Activated CD8-positive, alpha-beta T cell treated with anti-CD3 and anti-CD28 coated beads for 36 hours (primary cell): ENCODE measurements around the gene SBF1. TPM values are rescaled to one million over a fixed set of nuclear protein-coding genes. Genes with fewer than 3 reads are reported as not detected.

Experiments
- ATAC-seq: fragments of 200-7000 bp; cut with Tn5 transposase; one replicate; pipeline ENCODE4 v1.10.0; 2021; ENCODE audit warnings: mild to moderate bottlenecking, moderate library complexity
- CTCF ChIA-PET: fragments of 350-600 bp; sonication (Branson Sonifier 250); formaldehyde crosslinking; loops from one replicate; lab custom pipeline; 2021; ENCODE audit warnings: antibody characterized with exemption; lab: Charles Lee
- POLR2A ChIA-PET: fragments of 350-600 bp; sonication (Branson Sonifier 250); formaldehyde crosslinking; loops from one replicate; lab custom pipeline; 2021; ENCODE audit warnings: antibody characterized with exemption; lab: Charles Lee
- DNase-seq: peaks from one replicate; pipeline ENCODE4 v3.0.0-alpha.2; 2020
- H3K27ac Mint-ChIP-seq: one replicate; pipeline ENCODE4 v1.8.0; 2021; ENCODE audit warnings: mild to moderate bottlenecking, mixed read lengths
- H3K27me3 Mint-ChIP-seq: one replicate; pipeline ENCODE4 v1.8.0; 2021; ENCODE audit warnings: mixed read lengths
- H3K36me3 Mint-ChIP-seq: one replicate; pipeline ENCODE4 v1.8.0; 2021; ENCODE audit warnings: low read depth, mixed read lengths
- H3K4me1 Mint-ChIP-seq: one replicate; pipeline ENCODE4 v1.8.0; 2021; ENCODE audit warnings: low read depth, mixed read lengths
- H3K4me3 Mint-ChIP-seq: one replicate; pipeline ENCODE4 v1.8.0; 2021; ENCODE audit warnings: mild to moderate bottlenecking, moderate library complexity, mixed read lengths
- H3K9me3 Mint-ChIP-seq: one replicate; pipeline ENCODE4 v1.8.0; 2021; ENCODE audit warnings: mixed read lengths
- intact Hi-C: fragments of 100-400 bp; cut with micrococcal nuclease; formaldehyde crosslinking; loops from one replicate; pipeline ENCODE4 v1.10.0; 2022
- total RNA-seq, 2 experiments: library from RNA; stranded (reverse); gene quantifications; one replicate each; pipeline ENCODE4 v1.2.3, GENCODE V29; 2021
- TF ChIP-seq, protein P1 (sequence below): fragments of 200-600 bp; IDR thresholded peaks from one replicate; pipeline ENCODE4 v1.8.0; 2022; ENCODE audit warnings: antibody characterized with exemption, mild to moderate bottlenecking

The SBF1 gene
- total RNA-seq, 2 experiments from 2014 or later: 120 TPM

DNA sequence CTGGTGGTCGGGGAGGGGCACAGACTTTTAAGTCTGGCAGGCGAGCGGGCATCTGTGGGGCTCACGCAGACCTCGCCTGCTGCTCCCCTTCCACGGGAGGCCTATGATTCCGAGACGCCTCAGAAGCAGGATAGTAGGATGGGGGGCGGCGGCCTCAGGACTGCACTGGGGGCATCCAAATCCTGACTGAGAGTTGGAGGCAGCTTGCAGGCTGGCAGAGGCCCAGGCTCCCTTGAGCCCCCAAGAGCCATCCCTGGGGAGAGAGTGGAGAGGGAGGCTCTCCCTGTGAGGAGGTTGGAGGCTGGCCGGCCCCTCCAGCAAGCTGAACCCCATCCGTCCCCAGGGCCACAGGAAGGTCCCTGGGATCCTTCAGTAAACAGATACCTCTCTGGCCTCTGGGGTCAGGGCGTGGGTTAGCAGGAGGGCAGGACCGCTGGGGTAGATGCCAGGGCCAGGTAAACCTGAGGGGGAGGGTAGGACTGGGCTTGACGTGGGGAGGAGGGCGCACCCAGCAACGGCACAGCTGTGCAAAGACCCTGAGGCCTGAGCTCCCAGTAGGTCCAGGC lies 33.3 kb downstream of the SBF1 start:
- TF ChIP-seq, protein P1, sequence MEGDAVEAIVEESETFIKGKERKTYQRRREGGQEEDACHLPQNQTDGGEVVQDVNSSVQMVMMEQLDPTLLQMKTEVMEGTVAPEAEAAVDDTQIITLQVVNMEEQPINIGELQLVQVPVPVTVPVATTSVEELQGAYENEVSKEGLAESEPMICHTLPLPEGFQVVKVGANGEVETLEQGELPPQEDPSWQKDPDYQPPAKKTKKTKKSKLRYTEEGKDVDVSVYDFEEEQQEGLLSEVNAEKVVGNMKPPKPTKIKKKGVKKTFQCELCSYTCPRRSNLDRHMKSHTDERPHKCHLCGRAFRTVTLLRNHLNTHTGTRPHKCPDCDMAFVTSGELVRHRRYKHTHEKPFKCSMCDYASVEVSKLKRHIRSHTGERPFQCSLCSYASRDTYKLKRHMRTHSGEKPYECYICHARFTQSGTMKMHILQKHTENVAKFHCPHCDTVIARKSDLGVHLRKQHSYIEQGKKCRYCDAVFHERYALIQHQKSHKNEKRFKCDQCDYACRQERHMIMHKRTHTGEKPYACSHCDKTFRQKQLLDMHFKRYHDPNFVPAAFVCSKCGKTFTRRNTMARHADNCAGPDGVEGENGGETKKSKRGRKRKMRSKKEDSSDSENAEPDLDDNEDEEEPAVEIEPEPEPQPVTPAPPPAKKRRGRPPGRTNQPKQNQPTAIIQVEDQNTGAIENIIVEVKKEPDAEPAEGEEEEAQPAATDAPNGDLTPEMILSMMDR: no peak
- ChIA-PET POLR2A (interaction anchor here (0.6 kb wide), 1 partner anchor 220 kb away, joined by 3 read pairs; no protein-coding TSS in a partner anchor), CTCF (interaction anchor here (1.1 kb wide), 1 partner anchor 84 kb away, joined by 3 read pairs; no protein-coding TSS in a partner anchor)
- no peak overlapping the region for H3K4me3 Mint-ChIP-seq
- H3K27me3 Mint-ChIP-seq: no peaks in the 10 kb centered on the region
- H3K36me3 Mint-ChIP-seq: peaks cover 12% of the 10 kb centered on the region
- intact Hi-C loops: no loop called here
- H3K27ac Mint-ChIP-seq: peak overlapping the region; percentile 46
- peaks cover 26% of the 10 kb centered on the region for H3K4me1 Mint-ChIP-seq
- ATAC-seq (no peak), DNase-seq (no peak)
- no peaks in the 10 kb centered on the region for H3K9me3 Mint-ChIP-seq

DNA sequence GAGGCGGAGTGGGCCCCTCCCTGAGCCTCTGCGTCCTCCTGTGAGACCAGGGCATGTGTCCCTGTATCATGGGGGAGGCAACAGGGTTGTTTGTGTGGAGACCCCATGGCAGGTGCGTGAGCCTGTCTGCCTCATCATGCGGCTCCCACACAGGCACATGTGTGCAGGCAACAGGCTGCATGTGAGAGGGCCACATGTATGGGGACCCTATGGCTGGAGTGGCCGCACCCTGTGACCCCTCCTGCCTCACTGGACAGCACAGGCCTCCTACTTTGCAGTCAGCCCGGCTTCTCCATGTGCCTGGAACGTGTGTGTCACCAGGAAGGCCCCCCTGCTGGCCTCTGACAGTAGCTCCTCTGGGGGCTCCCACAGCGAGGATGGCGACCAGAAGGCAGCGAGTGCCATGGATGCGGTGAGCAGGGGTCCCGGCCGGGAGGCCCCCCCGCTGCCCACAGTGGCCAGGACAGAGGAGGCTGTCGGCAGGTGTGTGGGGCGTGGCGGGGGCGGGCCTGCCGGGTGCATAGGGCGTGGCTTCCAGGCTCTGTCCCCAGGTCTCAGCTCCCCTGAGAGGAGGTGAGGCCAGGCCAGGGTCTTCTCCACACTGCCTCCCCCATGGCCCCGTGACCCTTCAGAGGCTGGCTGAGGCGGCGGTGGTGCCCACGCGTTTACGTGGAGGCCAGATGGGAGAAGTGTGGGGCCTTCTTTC lies 34.1 kb downstream of the SBF1 start:
- ATAC-seq (no peak), DNase-seq (no peak)
- ChIA-PET POLR2A (interaction anchor here (1.7 kb wide), 1 partner anchor 33 kb away, joined by 8 read pairs; no protein-coding TSS in a partner anchor), CTCF (no interaction called here)
- Mint-ChIP-seq H3K27ac (peak overlapping the region; percentile 20), H3K27me3 (no peaks in the 10 kb centered on the region), H3K9me3 (no peaks in the 10 kb centered on the region), H3K36me3 (peaks cover 9% of the 10 kb centered on the region), H3K4me1 (peaks cover 23% of the 10 kb centered on the region), H3K4me3 (no peak overlapping the region)
- TF ChIP-seq, protein P1: no peak
- intact Hi-C loops: no loop called here

DNA sequence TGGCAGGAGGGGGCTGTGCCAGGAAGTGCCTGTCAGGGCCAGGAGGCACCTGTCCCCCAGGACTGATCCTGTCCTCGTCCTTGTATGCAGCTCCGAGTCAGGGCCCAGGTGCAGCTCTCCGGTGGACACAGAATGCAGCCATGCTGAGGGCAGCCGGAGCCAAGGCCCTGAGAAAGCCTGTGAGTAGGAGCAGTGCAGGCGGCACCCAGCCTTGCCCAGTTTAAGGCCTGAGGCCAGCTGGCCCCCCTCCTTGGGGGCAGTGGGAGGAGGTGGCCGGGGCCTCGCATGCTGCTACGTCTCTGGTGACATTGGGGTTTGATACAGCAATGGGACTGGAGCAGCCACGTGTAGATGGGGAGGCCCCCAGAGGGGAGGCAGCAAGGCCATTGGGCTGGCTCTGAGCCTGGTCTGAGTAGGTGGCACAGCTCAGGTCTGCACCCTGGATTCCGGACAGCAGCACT lies 34.9 kb downstream of the SBF1 start:
- ATAC-seq: no peak
- TF ChIP-seq, protein P1: no peak
- Mint-ChIP-seq H3K36me3 (peaks cover 12% of the 10 kb centered on the region), H3K27me3 (no peaks in the 10 kb centered on the region), H3K4me3 (no peak overlapping the region), H3K4me1 (peaks cover 15% of the 10 kb centered on the region), H3K27ac (no peak overlapping the region), H3K9me3 (no peaks in the 10 kb centered on the region)
- DNase-seq: no peak
- intact Hi-C loops: no loop called here
- CTCF ChIA-PET: interaction anchor here (1.6 kb wide), 1 partner anchor 58 kb away, joined by 5 read pairs; no protein-coding TSS in a partner anchor
- POLR2A ChIA-PET: interaction anchor here (0.7 to 1.7 kb wide), 2 partner anchors 33 to 86 kb away, joined by 3 to 8 read pairs; no protein-coding TSS in a partner anchor

DNA sequence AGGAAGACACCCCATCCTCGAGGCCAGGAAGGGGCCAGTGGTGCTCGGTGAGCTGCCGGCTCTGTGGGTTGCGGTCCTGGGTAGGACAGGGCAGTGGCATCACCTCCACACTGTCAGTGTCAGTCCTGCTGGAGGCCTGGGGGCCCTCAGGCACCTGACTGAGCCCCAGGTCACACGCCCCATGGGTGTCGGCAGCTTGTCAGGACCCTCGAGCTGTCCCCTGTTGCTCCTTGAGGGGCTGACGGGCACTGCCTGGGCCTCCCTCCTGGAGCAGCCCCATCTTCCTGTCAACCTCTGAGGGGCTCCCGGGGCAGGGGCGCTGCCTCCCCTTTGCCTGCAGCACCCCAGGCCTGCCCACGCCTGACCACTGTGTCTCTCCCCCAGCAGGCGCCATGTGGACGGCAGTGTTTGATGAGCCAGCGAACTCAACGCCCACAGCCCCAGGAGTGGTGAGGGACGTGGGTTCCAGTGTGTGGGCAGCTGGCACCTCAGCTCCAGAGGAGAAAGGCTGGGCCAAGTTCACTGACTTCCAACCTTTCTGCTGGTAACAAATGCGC lies 35.4 kb downstream of the SBF1 start:
- no peaks in the 10 kb centered on the region for H3K9me3 Mint-ChIP-seq
- H3K36me3 Mint-ChIP-seq: peaks cover 12% of the 10 kb centered on the region
- intact Hi-C loops: no loop called here
- DNase-seq: no peak
- H3K27me3 Mint-ChIP-seq: no peaks in the 10 kb centered on the region
- peaks cover 10% of the 10 kb centered on the region for H3K4me1 Mint-ChIP-seq
- ChIA-PET POLR2A (interaction anchor here (0.7 to 1.7 kb wide), 2 partner anchors 34 to 87 kb away, joined by 3 to 8 read pairs; no protein-coding TSS in a partner anchor), CTCF (interaction anchor here (1.6 kb wide), 1 partner anchor 59 kb away, joined by 5 read pairs; no protein-coding TSS in a partner anchor)
- H3K4me3 Mint-ChIP-seq: no peak overlapping the region
- no peak overlapping the region for H3K27ac Mint-ChIP-seq
- TF ChIP-seq, protein P1: no peak
- no peak for ATAC-seq
